ENCODE measurements around the gene NOP10. TPM values are rescaled to one million over a fixed set of nuclear protein-coding genes. Genes with fewer than 3 reads are reported as not detected.

NOP10 gene
- total RNA-seq, 4 donors from 2014 or later: 62.6 to 164 (median 142) TPM

- Histone ChIP-seq H3K4me3 (replicated peaks in 1 of 3) (no peak overlapping the region), H3K27ac (no peak overlapping the region), H3K9me3 (no peaks in the 10 kb centered on the region), H3K36me3 (no peaks in the 10 kb centered on the region), H3K4me1 (peaks cover 0 to 8% of the 10 kb centered on the region in 2 donors), H3K27me3 (no peaks in the 10 kb centered on the region)
- TF ChIP-seq CTCF (IDR thresholded peaks at IDR 0.05) (no peak), POLR2A (IDR thresholded peaks at IDR 0.05) (no peak)
- 79 to 87% methylated on average over 10 of the region's 10 CpGs for WGBS, 2 donors
- DNase-seq: no peak
- intact Hi-C loops (cut with DNase I): loop anchor here (5.0 to 10.0 kb wide), 3 partner anchors 47 to 257 kb away; partner anchors contain the start of genes EMC7 and PGBD4
Measured at GRCh38 chr15:34362047-34362773, 19.3 kb upstream of the NOP10 start.

- WGBS, 2 donors: 83 to 88% methylated on average over 7 of the region's 7 CpGs
- no peak for DNase-seq
- Histone ChIP-seq H3K36me3 (no peaks in the 10 kb centered on the region), H3K9me3 (no peaks in the 10 kb centered on the region), H3K4me1 (peaks cover 0 to 8% of the 10 kb centered on the region in 2 donors), H3K27ac (no peak overlapping the region), H3K27me3 (no peaks in the 10 kb centered on the region), H3K4me3 (replicated peaks in 1 of 3) (no peak overlapping the region)
- TF ChIP-seq POLR2A (IDR thresholded peaks at IDR 0.05) (no peak), CTCF (IDR thresholded peaks at IDR 0.05) (no peak)
- intact Hi-C loops (cut with DNase I): loop anchor here (5.0 to 10.0 kb wide), 3 partner anchors 46 to 256 kb away; partner anchors contain the start of genes EMC7 and PGBD4
Measured at GRCh38 chr15:34361278-34361677, 18.3 kb upstream of the NOP10 start.

GRCh38 chr15:34360298-34360697 lies 17.4 kb upstream of the NOP10 start:
- Histone ChIP-seq H3K27me3 (no peaks in the 10 kb centered on the region), H3K27ac (no peak overlapping the region), H3K4me1 (no peaks in the 10 kb centered on the region), H3K4me3 (replicated peaks in 1 of 3) (no peak overlapping the region), H3K36me3 (no peaks in the 10 kb centered on the region), H3K9me3 (no peaks in the 10 kb centered on the region)
- TF ChIP-seq CTCF (IDR thresholded peaks at IDR 0.05) (no peak), POLR2A (IDR thresholded peaks at IDR 0.05) (no peak)
- intact Hi-C loops (cut with DNase I): loop anchor here (5.0 to 10.0 kb wide), 3 partner anchors 45 to 255 kb away; partner anchors contain the start of genes EMC7 and PGBD4
- WGBS, 2 donors: 80 to 100% methylated on average over 1 of the region's 1 CpG
- DNase-seq: no peak

- no peak overlapping the region for H3K4me3 ChIP-seq (replicated peaks in 1 of 3)
- H3K4me1 ChIP-seq: no peaks in the 10 kb centered on the region
- H3K27ac ChIP-seq: no peak overlapping the region
- intact Hi-C loops (cut with DNase I): no loop called here
- no peaks in the 10 kb centered on the region for H3K36me3 ChIP-seq
- WGBS, 2 donors: 84 to 87% methylated on average over 3 of the region's 3 CpGs
- no peaks in the 10 kb centered on the region for H3K27me3 ChIP-seq
- DNase-seq: no peak
- TF ChIP-seq CTCF (IDR thresholded peaks at IDR 0.05): no peak
- no peak for TF ChIP-seq POLR2A (IDR thresholded peaks at IDR 0.05)
- no peaks in the 10 kb centered on the region for H3K9me3 ChIP-seq
Measured at GRCh38 chr15:34359416-34359815, 16.5 kb upstream of the NOP10 start.

- Histone ChIP-seq H3K4me1 (no peaks in the 10 kb centered on the region), H3K36me3 (no peaks in the 10 kb centered on the region), H3K27me3 (no peaks in the 10 kb centered on the region), H3K4me3 (replicated peaks in 1 of 3) (no peak overlapping the region), H3K9me3 (no peaks in the 10 kb centered on the region), H3K27ac (no peak overlapping the region)
- TF ChIP-seq POLR2A (IDR thresholded peaks at IDR 0.05) (no peak), CTCF (IDR thresholded peaks at IDR 0.05) (no peak)
- 96 to 98% methylated on average over 4 of the region's 4 CpGs for WGBS, 2 donors
- DNase-seq: no peak
- intact Hi-C loops (cut with DNase I): no loop called here
Measured at GRCh38 chr15:34358948-34359347, 16.0 kb upstream of the NOP10 start.
